ENCODE data around the gene EVL. TPM values are rescaled to one million over a fixed set of nuclear protein-coding genes. Genes with fewer than 3 reads are reported as not detected.
"Not testable (repeated sequence)": the region's sequence is repeated elsewhere in the genome, so short reads cannot be mapped to it uniquely, and the experiment has no call there.

EVL gene
- total and polyA plus RNA-seq, 8 donors = 23.0 to 68.4 (median 41.3) TPM

GRCh38 chr14:100173353-100173752 is 108.1 kb downstream of the EVL start:
- no peaks in the 10 kb centered on the region for H3K36me3 ChIP-seq
- intact Hi-C loops (cut with DNase I) = no loop called here
- no peak for DNase-seq
- no peak for TF ChIP-seq CTCF (IDR thresholded peaks at IDR 0.05)
- H3K9me3 ChIP-seq = no peaks in the 10 kb centered on the region
- H3K27me3 ChIP-seq = no peaks in the 10 kb centered on the region
- H3K4me3 ChIP-seq = no peak overlapping the region
- FAIRE-seq = no peak
- H3K27ac ChIP-seq = no peak overlapping the region
- ATAC-seq = no peak
- H3K4me1 ChIP-seq = no peaks in the 10 kb centered on the region
- WGBS, 2 donors = 69 to 70% methylated on average over 7 of the region's 7 CpGs

- Histone ChIP-seq H3K27ac (no peak overlapping the region), H3K36me3 (no peaks in the 10 kb centered on the region), H3K27me3 (no peaks in the 10 kb centered on the region), H3K9me3 (no peaks in the 10 kb centered on the region), H3K4me3 (no peak overlapping the region), H3K4me1 (no peaks in the 10 kb centered on the region)
- no peak for TF ChIP-seq CTCF (IDR thresholded peaks at IDR 0.05)
- ATAC-seq (no peak), FAIRE-seq (no peak), DNase-seq (peak in 1 of 6 donors; percentile 43)
- intact Hi-C loops (cut with DNase I) = no loop called here
- WGBS, 2 donors = 94 to 95% methylated on average over 14 of the region's 14 CpGs
Observed at GRCh38 chr14:100176811-100177327, 111.6 kb downstream of the EVL start.

DNA sequence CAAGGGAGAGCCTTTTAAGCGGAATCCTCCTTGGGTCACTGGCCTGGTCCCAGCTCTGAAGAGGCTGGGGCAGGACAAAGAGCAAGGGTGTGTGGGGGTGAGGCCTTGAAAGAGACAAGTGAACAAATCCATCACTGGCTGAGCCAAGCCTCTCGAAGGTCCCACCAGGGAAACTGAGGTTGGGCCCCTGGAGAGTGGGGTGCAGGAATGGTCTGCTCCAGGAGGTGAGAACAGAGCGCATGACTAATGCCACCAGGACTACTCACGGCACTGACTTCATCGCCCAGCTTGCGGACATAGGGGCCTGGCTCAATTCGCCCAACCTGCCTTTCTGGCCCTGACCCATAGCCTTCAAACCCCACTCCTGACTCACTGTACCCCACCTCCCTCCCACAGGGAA is 113.5 kb downstream of the EVL start:
- H3K27me3 ChIP-seq = no peaks in the 10 kb centered on the region
- H3K9me3 ChIP-seq = no peaks in the 10 kb centered on the region
- intact Hi-C loops (cut with DNase I) = no loop called here
- no peak overlapping the region for H3K4me3 ChIP-seq
- DNase-seq = peak in 1 of 6 donors; percentile 23
- FAIRE-seq = no peak
- TF ChIP-seq CTCF (IDR thresholded peaks at IDR 0.05) = no peak
- no peaks in the 10 kb centered on the region for H3K4me1 ChIP-seq
- 93 to 97% methylated on average over 7 of the region's 7 CpGs for WGBS, 2 donors
- no peaks in the 10 kb centered on the region for H3K36me3 ChIP-seq
- H3K27ac ChIP-seq = no peak overlapping the region
- no peak for ATAC-seq

- H3K4me1 ChIP-seq; ATAC-seq; H3K9me3 ChIP-seq; intact Hi-C loops (cut with DNase I); H3K27me3 ChIP-seq; H3K36me3 ChIP-seq; FAIRE-seq; H3K4me3 ChIP-seq; H3K27ac ChIP-seq: not testable (repeated sequence)
- DNase-seq = peak in 1 of 6 donors; percentile 10
- WGBS, 2 donors = 91 to 95% methylated on average over 21 to 28 of the region's 30 CpGs
Observed at GRCh38 chr14:100180671-100181070, 115.4 kb downstream of the EVL start.

DNA sequence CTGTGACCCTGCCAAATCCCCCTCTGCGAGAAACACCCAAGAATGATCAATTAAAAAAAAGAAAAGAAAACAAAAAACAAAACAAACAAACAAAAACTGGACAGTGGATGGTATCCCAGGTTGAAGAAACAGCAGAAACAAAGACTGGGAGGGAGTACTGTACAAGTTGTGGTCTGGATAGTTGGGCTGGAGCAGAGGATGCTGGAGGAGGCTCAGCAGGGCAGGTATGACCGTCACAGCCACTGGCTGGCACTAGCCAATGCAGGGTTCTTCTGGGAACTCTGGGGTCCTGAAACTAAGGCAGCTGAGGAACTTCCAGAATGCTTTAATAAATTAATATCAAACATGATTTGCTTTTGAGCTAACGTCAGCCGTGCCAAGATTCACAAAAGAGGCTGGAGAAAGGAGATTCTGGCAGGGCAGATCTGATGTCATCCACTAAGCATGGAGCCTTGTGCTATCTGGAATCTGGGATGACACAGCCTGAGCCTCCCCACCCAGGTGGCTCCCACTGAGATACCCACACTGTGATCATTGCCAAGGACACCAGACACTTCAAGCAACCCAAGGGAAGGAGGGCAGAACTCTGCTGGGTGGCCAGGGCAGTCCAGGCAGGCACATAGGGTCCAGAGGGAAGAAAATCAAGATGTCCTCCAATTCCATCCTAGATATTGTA is 116.8 kb downstream of the EVL start:
- ATAC-seq (peak in 2 of 4 donors; percentile 11 to 13), DNase-seq (peak in 1 of 6 donors; percentile 7)
- H3K36me3 ChIP-seq; H3K4me3 ChIP-seq; H3K4me1 ChIP-seq; intact Hi-C loops (cut with DNase I); H3K27ac ChIP-seq; H3K9me3 ChIP-seq; FAIRE-seq; H3K27me3 ChIP-seq: not testable (repeated sequence)
- 72 to 87% methylated on average over 3 to 4 of the region's 4 CpGs for WGBS, 2 donors

DNA sequence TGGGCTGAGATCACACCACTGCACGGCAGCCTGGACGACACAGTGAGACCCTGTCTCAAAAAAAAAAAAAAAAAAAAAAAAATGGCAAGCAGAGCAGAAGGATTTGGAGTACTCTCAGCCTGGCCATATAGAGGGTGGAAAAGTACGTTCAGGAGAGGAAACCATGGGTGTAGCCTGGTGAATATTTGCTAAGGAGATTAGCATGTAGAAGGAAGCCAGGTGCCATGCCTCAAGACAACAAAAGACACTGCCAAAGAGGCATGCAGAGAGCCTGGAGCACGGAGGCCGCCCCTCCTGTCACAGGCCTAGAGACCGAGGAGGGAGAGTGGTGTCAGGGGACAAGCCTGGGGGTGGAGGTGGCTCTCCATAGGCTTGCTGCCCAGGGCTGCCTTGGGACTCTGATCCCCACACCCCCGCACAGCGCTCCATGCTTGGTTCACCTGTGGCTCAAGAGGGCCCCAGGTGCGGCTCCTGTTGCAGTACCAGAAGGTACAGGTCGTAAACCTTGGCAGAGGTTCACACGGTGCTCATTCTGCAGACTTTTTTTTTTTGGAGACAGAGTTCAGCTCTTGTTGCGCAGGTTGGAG is 122.1 kb downstream of the EVL start:
- H3K36me3 ChIP-seq = no peaks in the 10 kb centered on the region
- peaks cover 0 to 5% (median 3%) of the 10 kb centered on the region in 3 donors for H3K4me1 ChIP-seq
- peak in 1 of 6 donors; percentile 64 for DNase-seq
- no peak for FAIRE-seq
- no peak overlapping the region for H3K27ac ChIP-seq
- intact Hi-C loops (cut with DNase I) = no loop called here
- no peak overlapping the region for H3K4me3 ChIP-seq
- no peaks in the 10 kb centered on the region for H3K27me3 ChIP-seq
- WGBS, 2 donors = 76 to 84% methylated on average over 12 of the region's 12 CpGs
- ATAC-seq = peak in 1 of 4 donors; percentile 40
- H3K9me3 ChIP-seq = no peaks in the 10 kb centered on the region
- no peak for TF ChIP-seq CTCF (IDR thresholded peaks at IDR 0.05)
